ENCODE results near the gene FBF1.
"Not testable (repeated sequence)": the region's sequence is repeated elsewhere in the genome, so short reads cannot be mapped to it uniquely, and the experiment has no call there.

The FBF1 gene

DNA sequence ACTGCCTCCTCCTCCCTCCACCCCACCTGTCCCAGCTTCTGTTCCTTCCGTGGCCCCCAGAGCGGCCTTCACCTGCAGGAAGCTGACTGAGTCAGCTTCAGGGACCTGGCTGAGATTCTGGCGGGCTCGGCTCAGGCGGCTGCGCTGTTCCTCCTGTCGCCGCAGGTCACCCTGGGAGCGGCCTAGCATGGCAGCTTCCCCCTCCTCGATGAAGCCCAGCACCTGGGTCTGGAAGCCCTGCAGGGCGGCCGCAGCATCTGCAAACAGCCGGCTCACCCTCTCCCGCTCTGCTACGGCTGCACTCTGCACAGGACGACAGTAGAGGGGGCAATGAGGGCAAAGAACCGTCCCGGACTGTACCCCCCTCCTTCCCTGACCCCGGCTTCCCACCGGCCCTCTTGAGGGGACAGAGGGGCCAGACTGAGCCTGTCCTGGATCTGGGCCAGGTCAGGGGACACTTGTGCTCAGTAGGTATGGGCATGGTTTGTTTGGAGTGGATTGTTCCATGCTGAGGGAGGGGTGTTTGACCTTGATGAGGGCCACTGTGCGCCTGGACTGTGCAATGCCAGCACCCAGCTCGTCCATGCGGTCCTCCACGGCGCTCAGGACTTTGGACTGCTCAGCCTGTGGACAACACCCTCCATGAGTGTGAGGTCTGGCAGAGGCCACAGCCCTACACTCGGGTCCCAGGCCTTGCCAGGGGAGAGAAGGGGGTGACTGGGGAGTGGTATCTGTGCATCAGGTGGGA is 64.5 kb downstream of the FBF1 start:
- peak; percentile 64 for DNase-seq (ENCODE audit: low read depth)

GRCh38 chr17:75875940-75876189 is 65.0 kb downstream of the FBF1 start:
- no peak for DNase-seq (ENCODE audit: low read depth)

DNA sequence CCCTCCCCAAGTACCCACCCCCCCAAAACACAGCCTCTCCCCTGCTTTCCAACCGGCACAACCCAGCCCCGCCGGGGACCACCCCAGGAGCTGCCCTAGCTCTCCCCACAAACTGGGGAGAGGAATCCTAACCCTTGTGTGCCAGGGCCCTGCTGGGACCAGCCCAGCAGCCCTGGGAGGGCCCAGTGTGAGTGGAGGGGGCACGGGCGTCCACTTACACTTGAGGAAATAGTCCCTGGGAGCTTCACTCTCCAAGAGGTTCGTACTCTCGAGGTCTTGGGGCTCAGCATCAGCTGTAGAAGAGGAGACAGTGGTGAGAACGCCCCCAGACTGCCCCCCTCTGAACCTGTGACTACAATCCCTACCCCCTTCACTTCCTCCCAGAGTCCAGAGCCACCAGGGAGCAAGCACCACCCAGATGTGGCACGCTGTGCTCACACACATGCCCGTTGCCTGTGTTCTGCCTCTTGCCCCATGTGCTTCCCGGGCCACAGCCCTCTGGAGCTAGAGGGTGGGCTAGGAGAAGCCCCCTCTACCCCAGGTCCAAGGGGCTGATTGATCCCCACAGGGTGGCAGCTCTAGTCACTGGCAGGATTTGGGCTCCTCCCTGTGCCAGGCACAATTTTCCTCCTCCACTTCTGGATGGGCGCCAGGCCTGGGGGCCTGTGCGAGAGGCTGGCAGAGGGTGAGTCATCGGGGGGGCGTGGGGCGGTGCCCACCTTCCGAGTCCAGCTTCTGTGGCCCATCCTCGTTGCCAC is 65.5 kb downstream of the FBF1 start:
- DNase-seq (ENCODE audit: low read depth), result no peak

DNA sequence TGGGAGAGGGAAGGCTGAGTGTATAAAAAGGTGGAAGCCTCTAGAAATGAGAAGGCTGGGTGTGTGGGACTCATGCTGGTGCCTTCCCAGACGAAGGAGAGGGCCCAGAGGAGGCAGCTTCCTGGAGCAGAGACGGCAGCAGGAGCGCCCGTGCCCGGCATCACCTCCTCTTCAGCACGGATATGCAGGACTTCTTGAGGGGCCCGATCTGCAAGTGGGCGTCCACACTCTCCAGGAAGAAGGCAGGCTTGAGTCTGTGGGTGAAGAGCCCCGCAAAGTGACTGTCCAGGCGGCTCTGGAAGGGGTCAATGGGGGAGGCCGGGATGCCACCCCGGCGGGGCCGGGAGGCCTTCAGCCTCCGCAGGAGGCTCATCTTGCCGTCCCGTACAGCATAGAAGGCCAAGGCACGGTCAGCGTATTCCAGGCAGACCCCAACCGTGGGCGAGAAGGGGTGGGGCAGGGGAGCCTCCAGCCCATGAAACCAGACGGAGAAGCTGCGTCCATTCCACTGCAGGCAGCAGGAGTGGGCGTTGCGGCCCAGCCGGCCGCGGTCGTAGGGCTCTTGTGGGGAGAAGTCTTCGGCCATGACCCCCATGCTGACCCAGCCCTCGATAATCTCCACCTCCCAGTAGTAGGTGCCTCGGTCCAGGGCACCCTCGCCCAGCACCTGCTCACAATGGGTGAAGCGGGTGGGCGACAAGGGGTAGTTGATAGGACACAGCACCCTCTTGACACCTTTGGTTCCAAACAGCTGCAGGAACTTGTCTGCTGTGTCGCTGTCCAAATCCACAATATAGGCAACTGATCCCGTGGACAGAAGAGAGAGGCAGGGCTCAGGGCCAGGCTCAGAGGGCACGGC is 66.3 kb downstream of the FBF1 start:
- DNase-seq (ENCODE audit: low read depth), result no peak

GRCh38 chr17:75873587-75874322 is 67.1 kb downstream of the FBF1 start:
- DNase-seq (ENCODE audit: low read depth), result no peak

DNA sequence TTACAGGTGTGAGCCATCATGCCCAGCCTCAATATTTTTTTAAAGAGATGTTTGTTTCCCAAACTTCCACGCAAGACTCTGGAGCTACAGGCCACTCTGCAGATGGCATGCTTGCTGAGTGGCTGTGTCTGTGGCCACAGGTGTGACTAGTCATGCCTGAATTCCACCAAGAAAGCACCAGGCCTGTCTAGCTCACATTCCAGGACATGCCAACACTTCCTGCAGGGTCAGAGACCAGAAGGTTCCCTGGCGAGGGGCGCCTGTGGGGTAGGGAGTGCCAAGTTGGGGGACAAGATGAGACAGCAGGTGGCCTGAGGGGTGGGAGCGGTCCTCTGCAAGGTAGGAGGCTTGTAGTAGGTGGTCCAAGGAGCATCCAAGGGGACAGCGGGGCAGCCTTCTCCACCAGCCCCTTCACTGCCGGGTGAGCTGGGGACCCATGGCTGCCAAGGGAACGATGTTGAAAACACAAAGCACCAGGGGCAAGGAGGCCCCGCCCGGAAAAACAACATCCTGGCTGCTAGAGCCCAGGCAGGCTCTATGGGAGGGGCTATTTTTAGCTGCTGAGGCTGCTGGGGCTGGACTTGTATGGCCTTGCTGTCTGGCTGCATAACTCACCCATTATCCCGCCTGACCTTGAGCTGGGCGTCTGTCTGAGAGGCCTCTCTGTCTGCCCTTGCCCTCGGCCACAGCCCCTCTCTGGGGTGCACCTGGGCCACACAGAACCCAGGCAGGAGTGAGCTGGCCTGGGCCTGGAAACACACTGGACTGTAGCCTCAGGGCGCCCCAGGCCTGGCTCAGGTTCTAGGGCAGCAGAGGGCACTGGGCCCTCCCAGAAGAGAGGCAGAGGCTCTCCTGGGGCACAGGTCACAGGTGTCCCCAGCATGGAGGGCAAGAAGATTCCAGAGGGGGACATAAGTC is 68.1 kb downstream of the FBF1 start:
- peak; percentile 37 for DNase-seq (ENCODE audit: low read depth)

DNA sequence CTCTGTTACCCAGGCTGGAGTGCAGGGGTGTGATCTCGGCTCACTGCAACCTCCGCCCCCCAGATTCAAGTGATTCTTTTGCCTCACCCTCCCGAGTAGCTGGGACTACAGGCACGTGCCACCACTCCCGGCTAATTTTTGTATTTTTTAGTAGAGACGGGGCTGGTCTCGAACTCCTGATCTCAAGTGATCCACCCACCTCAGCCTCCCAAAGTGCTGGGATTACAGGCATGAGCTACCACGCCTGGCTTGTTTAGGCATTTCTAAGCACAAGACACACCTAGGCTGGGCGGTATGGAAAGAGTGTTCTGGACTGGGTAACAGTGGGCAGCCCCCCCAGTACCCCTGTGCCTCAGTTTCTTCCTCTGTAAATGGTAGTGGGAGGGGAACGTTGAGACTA is 70.6 kb downstream of the FBF1 start:
- DNase-seq (ENCODE audit: low read depth), result not testable (repeated sequence)

DNA sequence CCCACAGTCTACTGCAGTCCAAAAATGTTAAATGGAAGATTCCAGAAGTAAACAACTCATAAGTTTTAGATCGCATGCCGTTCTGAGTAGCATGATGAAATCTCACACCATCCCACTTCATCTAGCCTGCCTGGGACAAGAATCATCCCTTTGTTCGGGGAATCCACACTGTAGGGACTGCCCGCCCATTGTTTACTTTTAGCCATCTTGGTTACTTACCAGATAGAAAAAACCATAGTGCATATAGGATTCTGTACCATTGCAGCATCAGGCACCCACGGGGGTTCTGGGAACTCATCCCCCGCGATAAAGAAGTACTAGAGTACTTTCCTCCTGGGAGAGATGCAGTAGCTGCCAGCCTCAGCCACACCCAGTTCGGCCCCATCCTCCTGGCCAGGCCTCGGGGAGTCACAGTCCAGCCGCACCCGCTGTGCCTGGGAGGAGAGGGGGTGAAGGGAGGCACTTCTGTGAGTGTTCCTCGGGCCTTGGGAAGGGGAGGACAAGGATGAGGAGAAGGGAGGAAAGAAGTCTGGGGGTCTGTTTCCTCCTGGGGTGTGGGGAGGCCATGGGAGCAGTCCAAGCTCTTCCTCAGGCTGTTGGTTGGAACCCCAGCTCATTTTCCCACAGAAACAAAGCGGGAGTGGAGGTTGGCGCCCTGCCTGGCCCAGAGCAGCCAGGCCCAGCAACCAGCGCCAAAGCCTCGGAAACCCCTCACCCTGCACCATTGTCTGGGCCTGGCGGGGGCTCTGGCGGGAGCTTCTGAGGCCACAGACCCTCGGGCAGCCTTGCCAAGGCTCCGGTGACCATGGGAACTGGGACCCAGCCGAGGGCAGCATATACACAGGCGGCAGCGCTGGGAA is 71.3 kb downstream of the FBF1 start:
- DNase-seq (ENCODE audit: low read depth), result no peak

- not testable (repeated sequence) for DNase-seq (ENCODE audit: low read depth)
These were observed 72.0 kb downstream of the FBF1 start for GRCh38 chr17:75868730-75869281.

- not testable (repeated sequence) for DNase-seq (ENCODE audit: low read depth)
These were observed 75.2 kb downstream of the FBF1 start for GRCh38 chr17:75865404-75866188.

DNA sequence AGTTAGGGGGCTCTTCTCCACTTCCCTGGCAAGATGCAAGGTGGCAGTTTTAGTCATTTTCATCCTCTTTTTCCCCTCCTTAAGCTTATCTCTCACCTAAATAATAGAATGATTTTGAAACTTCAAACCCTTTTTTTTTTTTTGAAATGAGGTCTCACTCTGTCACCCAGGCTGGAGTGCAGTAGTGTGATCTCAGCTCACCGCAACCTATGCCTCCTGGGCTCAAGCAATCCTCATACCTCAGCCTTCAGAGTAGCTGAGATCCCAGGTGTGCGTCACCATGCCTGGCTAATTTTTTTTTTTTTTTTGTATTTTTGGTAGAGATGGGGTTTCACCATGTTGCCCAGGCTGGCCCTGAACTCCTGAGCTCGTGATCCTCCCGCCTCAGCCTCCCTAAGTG is 76.0 kb downstream of the FBF1 start:
- DNase-seq (ENCODE audit: low read depth), result not testable (repeated sequence)

DNA sequence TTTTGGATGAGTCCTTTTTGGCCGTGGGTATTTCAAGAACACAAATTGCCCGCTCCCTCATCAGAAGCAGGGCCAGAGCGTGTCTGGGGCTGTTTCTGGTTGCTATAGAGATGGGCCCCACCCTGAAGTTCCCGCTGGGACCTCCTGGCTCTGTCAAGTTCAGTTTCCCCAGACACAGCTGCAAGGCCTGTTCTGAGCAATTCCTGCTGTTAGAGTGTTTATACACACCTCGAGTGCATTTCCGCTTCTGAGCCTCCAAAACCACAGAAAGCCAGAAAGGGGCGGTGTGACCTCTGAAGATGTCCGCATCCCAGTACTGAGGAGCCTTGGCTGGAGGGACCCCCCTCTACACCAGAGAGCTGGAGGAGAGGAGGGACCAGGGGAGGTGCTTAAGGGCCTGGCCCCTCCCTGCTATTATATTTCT is 76.4 kb downstream of the FBF1 start:
- DNase-seq (ENCODE audit: low read depth), result no peak

DNA sequence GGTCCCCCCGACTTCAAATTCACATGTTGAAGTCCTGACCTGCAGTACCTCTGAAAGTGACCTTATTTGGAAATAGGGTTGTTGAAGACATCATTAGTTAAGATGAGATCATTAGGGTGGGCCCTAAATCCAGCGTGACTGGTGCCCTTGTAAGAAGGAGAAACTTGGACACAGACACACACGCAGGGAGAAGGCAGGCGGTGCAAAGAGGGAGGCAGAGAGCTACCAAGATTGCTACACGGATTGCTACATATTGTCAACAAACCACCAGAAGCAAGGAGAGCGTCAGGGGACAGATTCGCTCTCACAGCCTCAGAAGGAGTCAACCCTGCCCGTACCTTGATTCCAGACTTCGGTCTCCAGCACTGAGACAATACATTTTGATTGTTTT is 78.9 kb downstream of the FBF1 start:
- no peak for DNase-seq (ENCODE audit: low read depth)
